Esophagus (tissue), 2 donors: ENCODE measurements around the gene PIWIL1. TPM values are rescaled to one million over a fixed set of nuclear protein-coding genes. Genes with fewer than 3 reads are reported as not detected.

Source experiments
- H3K27ac ChIP-seq, 2 donors: one replicate each; pipeline ENCODE4 v1.5.1; 2013; ENCODE audit warnings: low read depth in 2 of 2, mild to moderate bottlenecking in 2 of 2, inconsistent platforms in 1 of 2, low read length in 1 of 2, moderate library complexity in 1 of 2
- H3K27me3 ChIP-seq, 2 donors: one replicate each; pipeline ENCODE4 v1.6.1; 2013; ENCODE audit warnings: low read length in 2 of 2, control low read depth in 1 of 2, mild to moderate bottlenecking in 1 of 2; ENCODE audit not compliant: insufficient read depth in 2 of 2, control insufficient read depth in 1 of 2
- H3K36me3 ChIP-seq, 2 donors: one replicate each; pipeline ENCODE4 v1.6.1; 2013; ENCODE audit warnings: low read length in 1 of 2; ENCODE audit not compliant: control insufficient read depth in 2 of 2, insufficient read depth in 2 of 2
- H3K4me1 ChIP-seq, 2 donors: one replicate each; pipeline ENCODE4 v1.6.1; 2013; ENCODE audit warnings: low read length in 1 of 2; ENCODE audit not compliant: control insufficient read depth in 2 of 2, insufficient read depth in 2 of 2
- H3K4me3 ChIP-seq, 2 donors: one replicate each; pipeline ENCODE4 v1.5.1; 2013; ENCODE audit warnings: low read length in 2 of 2, mild to moderate bottlenecking in 2 of 2, low read depth in 1 of 2, moderate library complexity in 1 of 2
- H3K9me3 ChIP-seq, 2 donors: one replicate each; pipeline ENCODE4 v1.6.1; 2013; ENCODE audit warnings: mild to moderate bottlenecking in 2 of 2, low read depth in 1 of 2, low read length in 1 of 2, moderate library complexity in 1 of 2; ENCODE audit not compliant: control insufficient read depth in 2 of 2, insufficient read depth in 1 of 2
- WGBS, 2 donors: extraction: QIAGEN DNeasy Blood & Tissue Kit; methylation state at CpG; one replicate each; pipeline ENCODE4 v1.1.7; 2013; 5-methylcytosine and 5-hydroxymethylcytosine counted together
- polyA plus RNA-seq, 2 donors: library from polyadenylated mRNA; stranded (reverse); fragments of 200-250 nt; gene quantifications; one replicate each; pipeline ENCODE4 v1.2.3, GENCODE V29; 2013
- donor health status: healthy with polysubstance abuse.
- donor health status: Bipolar disorder and iron deficiency.

The PIWIL1 gene
- polyA plus RNA-seq, result not detected

DNA sequence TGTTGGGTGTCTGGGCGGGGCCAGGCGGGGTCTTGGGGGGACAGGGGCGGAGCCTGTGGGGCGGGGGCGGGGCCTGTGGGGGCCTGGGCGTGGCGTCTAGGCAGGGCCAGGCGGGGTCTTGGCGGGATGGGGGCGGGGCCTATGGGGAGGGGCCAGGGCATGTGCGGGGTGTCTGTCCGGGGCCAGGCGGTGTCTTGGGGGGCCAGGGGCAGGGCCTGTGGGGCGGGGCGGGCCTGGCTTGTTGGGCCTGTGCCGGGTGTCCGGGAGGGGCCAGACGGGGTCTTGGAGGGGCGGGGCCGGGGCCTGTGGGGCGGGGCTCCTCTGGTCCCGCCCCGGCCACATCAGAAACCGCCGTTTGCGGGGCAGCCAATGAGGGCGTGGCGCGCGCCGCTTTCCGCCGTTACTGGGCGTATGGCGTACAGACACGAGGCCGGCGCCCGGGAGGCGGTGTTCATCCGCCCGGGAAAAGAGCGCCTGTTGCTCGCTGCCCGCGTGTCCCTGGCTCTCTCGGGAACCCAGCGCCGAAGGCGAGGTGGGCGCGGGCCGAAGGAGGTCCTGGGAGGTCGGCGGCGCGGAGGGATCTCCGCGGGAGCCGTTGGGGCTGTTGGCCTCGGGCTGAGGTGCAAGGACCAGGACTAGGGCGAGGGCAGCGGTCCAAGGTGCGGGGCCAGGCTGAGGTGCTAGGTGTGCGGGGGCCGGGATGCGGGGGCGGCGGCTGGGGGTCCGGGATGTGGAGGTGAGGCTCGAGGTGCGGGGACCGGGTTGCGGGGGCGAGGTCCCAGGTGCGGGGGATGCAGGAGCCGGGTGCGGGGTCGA lies at the start of gene PIWIL1:
PIWIL1 (plus strand) TSS at position 400 of the 816 bp plus-strand sequence. CDS start 4,705 bp downstream, outside the sequence.
- no peak within 1 kb of the TSS for H3K4me3 ChIP-seq
- H3K27ac ChIP-seq, result no peak within 1 kb of the TSS
- peaks cover 0 to 6% of the 10 kb centered on the region in 2 donors for H3K27me3 ChIP-seq
- H3K4me1 ChIP-seq, result peaks cover 0 to 11% of the 10 kb centered on the region in 2 donors
- no peaks in the 10 kb centered on the region for H3K9me3 ChIP-seq
- no peaks in the 10 kb centered on the region for H3K36me3 ChIP-seq
- 66 to 78% methylated on average over 74 to 79 of the region's 79 CpGs for WGBS, 2 donors

GRCh38 chr12:130288206-130288605 lies 49.5 kb upstream of the PIWIL1 start:
- WGBS, 2 donors, result 24 to 30% methylated on average over 4 of the region's 4 CpGs
- Histone ChIP-seq H3K4me3 (no peak overlapping the region), H3K36me3 (no peaks in the 10 kb centered on the region), H3K27ac (no peak overlapping the region), H3K27me3 (no peaks in the 10 kb centered on the region), H3K4me1 (no peaks in the 10 kb centered on the region), H3K9me3 (peaks cover 0 to 6% of the 10 kb centered on the region in 2 donors)

- no peak overlapping the region for H3K4me3 ChIP-seq
- H3K4me1 ChIP-seq, result no peaks in the 10 kb centered on the region
- H3K27ac ChIP-seq, result no peak overlapping the region
- H3K9me3 ChIP-seq, result peaks cover 0 to 8% of the 10 kb centered on the region in 2 donors
- H3K36me3 ChIP-seq, result no peaks in the 10 kb centered on the region
- no peaks in the 10 kb centered on the region for H3K27me3 ChIP-seq
- WGBS, 2 donors, result 76 to 78% methylated on average over 6 of the region's 6 CpGs
Observed at GRCh38 chr12:130288691-130289090, 49.0 kb upstream of the PIWIL1 start.

DNA sequence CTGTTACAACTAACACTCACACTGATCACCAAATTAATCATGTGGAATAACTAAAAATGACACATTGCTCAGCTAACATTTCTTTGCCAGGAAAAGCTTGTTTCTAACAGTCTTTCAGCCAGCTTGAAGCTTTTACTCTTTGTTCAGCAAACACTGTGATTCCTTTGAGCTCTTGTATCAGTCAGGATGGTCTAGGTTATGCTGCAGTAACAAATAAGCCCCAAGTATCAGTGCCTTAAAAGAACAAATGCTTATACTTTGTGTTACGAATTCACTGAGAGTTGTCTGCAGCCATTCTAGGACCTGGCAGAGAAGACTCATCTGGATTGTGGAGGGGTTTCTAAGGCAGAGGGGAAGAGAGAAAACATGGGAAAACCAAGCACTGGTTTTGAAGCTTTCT lies 47.6 kb upstream of the PIWIL1 start:
- 90 to 95% methylated on average over 1 of the region's 1 CpG for WGBS, 2 donors
- Histone ChIP-seq H3K27me3 (no peaks in the 10 kb centered on the region), H3K36me3 (no peaks in the 10 kb centered on the region), H3K4me1 (no peaks in the 10 kb centered on the region), H3K4me3 (no peak overlapping the region), H3K9me3 (peaks cover 0 to 8% of the 10 kb centered on the region in 2 donors), H3K27ac (no peak overlapping the region)

GRCh38 chr12:130298322-130299021 lies 39.2 kb upstream of the PIWIL1 start:
- H3K36me3 ChIP-seq, result no peaks in the 10 kb centered on the region
- no peaks in the 10 kb centered on the region for H3K4me1 ChIP-seq
- 67 to 69% methylated on average over 5 of the region's 5 CpGs for WGBS, 2 donors
- no peaks in the 10 kb centered on the region for H3K27me3 ChIP-seq
- no peak overlapping the region for H3K27ac ChIP-seq
- H3K9me3 ChIP-seq, result peaks cover 0 to 5% of the 10 kb centered on the region in 2 donors
- no peak overlapping the region for H3K4me3 ChIP-seq

- H3K9me3 ChIP-seq, result peaks cover 0 to 5% of the 10 kb centered on the region in 2 donors
- H3K4me1 ChIP-seq, result no peaks in the 10 kb centered on the region
- no peak overlapping the region for H3K4me3 ChIP-seq
- H3K36me3 ChIP-seq, result no peaks in the 10 kb centered on the region
- no peaks in the 10 kb centered on the region for H3K27me3 ChIP-seq
- WGBS, 2 donors, result 67 to 74% methylated on average over 6 of the region's 6 CpGs
- H3K27ac ChIP-seq, result no peak overlapping the region
Observed at GRCh38 chr12:130299574-130299973, 38.1 kb upstream of the PIWIL1 start.

- 90 to 92% methylated on average over 4 of the region's 4 CpGs for WGBS, 2 donors
- H3K36me3 ChIP-seq, result no peaks in the 10 kb centered on the region
Observed at GRCh38 chr12:130300090-130300489, 37.6 kb upstream of the PIWIL1 start.

DNA sequence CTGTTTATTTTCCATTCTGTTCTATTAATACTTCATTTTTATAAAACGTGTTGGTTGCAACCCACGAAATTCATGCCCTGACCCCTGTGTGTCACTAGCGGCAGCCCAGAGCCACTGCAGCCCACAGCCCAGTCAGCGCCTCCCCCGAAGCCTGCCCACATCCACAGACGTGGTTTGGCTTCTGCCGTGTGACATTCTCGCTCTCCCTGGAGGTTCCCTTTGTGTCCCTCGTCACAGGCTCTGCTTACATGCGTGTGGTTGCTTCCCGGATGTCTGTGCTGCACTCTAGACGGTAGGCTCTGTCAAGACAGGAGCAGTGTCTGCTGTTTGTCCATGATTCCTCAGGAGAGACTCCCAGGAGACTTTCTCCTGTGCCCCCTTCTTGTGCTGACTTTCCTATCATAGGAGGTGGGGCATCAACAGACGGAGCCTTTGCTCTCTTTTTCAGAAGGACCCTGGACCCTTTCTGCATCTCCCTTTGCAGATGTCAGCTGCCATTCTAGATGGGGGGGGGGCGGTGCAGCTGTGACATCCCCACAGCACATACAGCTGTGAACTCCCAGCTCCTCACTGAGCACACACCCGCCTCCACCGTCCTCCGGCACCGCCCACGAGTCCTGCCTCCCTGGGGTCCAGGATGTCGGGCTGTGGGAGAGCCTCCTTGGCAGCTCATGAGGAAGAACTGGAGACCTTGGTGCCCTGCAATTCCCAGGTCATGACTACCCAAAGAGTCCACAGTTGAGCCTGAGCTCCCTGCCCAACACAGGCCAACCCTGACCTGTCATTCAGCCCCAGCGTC lies 36.8 kb upstream of the PIWIL1 start:
- Histone ChIP-seq H3K4me1 (no peaks in the 10 kb centered on the region), H3K4me3 (no peak overlapping the region), H3K36me3 (no peaks in the 10 kb centered on the region), H3K9me3 (peaks cover 0 to 5% of the 10 kb centered on the region in 2 donors), H3K27me3 (no peaks in the 10 kb centered on the region), H3K27ac (no peak overlapping the region)
- WGBS, 2 donors, result 68 to 71% methylated on average over 21 of the region's 21 CpGs

More at GRCh38 chr12:130300090-130300489, 37.6 kb upstream of the PIWIL1 start:
- peaks cover 0 to 5% of the 10 kb centered on the region in 2 donors for H3K9me3 ChIP-seq
- no peak overlapping the region for H3K27ac ChIP-seq
- no peaks in the 10 kb centered on the region for H3K4me1 ChIP-seq
- no peaks in the 10 kb centered on the region for H3K27me3 ChIP-seq
- no peak overlapping the region for H3K4me3 ChIP-seq

- H3K27me3 ChIP-seq, result no peaks in the 10 kb centered on the region
- H3K4me3 ChIP-seq, result no peak overlapping the region
- 73 to 81% methylated on average over 14 of the region's 14 CpGs for WGBS, 2 donors
Observed at GRCh38 chr12:130301559-130301958, 36.1 kb upstream of the PIWIL1 start.

More at GRCh38 chr12:130301559-130301958, 36.1 kb upstream of the PIWIL1 start:
- Histone ChIP-seq H3K36me3 (no peaks in the 10 kb centered on the region), H3K9me3 (peaks cover 0 to 5% of the 10 kb centered on the region in 2 donors), H3K4me1 (no peaks in the 10 kb centered on the region), H3K27ac (no peak overlapping the region)
